ENCODE measurements around the gene UBAP1L.
"Not testable (repeated sequence)": the region's sequence is repeated elsewhere in the genome, so short reads cannot be mapped to it uniquely, and the experiment has no call there.

Gene UBAP1L

DNA sequence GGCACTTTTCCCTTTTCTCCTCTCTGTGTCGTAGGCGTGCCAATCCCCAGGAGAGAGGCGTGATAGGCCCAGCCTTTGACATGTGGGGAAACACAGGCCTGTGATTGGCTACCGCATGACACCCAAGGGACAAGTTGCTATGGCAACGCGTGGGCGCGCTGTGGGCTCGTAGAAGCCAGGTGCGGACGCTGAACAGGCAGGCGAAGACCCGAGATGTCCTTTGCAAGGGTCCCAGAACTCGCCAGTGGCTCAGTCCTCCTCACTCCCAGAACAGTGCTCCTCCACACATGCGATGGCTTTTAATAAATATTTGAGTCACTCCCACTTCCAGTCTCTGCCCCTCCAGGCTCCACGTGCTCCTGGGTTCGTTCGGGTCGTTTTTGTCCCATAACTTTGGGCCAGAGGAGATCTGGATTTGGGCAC, 65.6 kb downstream of the UBAP1L start:
- peak overlapping the region; percentile 46 for H3K4me3 ChIP-seq (ENCODE audit: low read depth, low read length)
- DNase-seq (ENCODE audit: low read depth), result peak; percentile 95
- no peak for TF ChIP-seq CTCF (conservative IDR thresholded peaks at IDR 0.05; ENCODE audit: low read depth, low read length)

DNA sequence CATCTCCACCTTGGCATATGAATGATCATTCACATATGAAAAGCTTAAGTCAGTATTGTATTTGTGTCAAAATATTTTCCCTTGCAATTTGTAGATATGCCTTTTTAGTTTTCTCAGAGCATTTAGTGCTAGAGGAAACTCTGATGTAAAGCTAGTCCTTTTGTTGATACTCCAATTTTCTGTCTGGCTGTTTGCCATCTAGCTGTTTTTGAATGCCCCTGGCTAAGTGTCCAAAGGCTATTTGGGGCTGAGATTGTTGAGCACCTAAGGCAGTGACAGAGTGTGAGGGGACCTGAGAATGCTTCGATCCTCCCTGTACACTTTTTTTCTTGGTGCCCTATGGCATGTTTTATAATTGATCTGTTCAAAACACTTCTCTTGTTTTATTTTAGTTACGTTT, 66.8 kb downstream of the UBAP1L start:
- H3K4me3 ChIP-seq (ENCODE audit: low read depth, low read length), result no peak overlapping the region
- no peak for DNase-seq (ENCODE audit: low read depth)
- no peak for TF ChIP-seq CTCF (conservative IDR thresholded peaks at IDR 0.05; ENCODE audit: low read depth, low read length)

- DNase-seq (ENCODE audit: low read depth), result peak; percentile 50
- no peak for TF ChIP-seq CTCF (conservative IDR thresholded peaks at IDR 0.05; ENCODE audit: low read depth, low read length)
- no peak within 1 kb of the TSS for H3K4me3 ChIP-seq (ENCODE audit: low read depth, low read length)
These were observed 70.1 kb downstream of the UBAP1L start, which contains the start of gene SLC51B for GRCh38 chr15:65044724-65045481. TSS of gene SLC51B (plus strand) at chr15:65045387. CDS start at chr15:65050005, 4,618 bp downstream.

DNA sequence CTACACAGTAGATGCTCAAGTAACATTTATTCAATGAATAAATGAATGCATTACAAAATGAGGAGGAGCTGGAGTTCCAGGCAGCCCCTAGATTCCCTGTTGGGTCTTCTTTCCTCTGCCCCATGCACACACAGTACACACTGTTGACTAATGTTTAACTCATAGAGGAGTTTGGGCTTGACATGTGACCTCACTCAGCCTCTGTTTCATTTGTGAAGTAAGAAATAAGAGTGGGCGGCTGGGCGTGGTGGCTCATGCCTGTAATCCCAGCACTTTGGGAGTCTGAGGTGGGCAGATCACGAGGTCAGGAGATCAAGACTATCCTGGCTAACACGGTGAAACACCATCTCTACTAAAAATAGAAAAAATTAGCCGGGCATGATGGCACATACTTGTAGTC, 70.8 kb downstream of the UBAP1L start:
- H3K4me3 ChIP-seq (ENCODE audit: low read depth, low read length), result not testable (repeated sequence)
- peak; percentile 59 for DNase-seq (ENCODE audit: low read depth)

- TF ChIP-seq CTCF (conservative IDR thresholded peaks at IDR 0.05; ENCODE audit: low read depth, low read length), result no peak
- DNase-seq (ENCODE audit: low read depth), result no peak
- no peak overlapping the region for H3K4me3 ChIP-seq (ENCODE audit: low read depth, low read length)
These were observed 72.1 kb downstream of the UBAP1L start for GRCh38 chr15:65042776-65043327.

Measured in choroid plexus epithelial cell (primary cell).